WTC11 (cell line): ENCODE measurements around the gene MON2.

Source experiments
- CBFB ChIP-seq: sonication (generic); formaldehyde crosslinking; IDR thresholded peaks from 2 replicates; pipeline ENCODE4 v1.8.1; 2022; ENCODE audit warnings: mild to moderate bottlenecking, low read depth, missing genetic modification reagents
- NR2C2 ChIP-seq: sonication (generic); formaldehyde crosslinking; IDR thresholded peaks from 2 replicates; pipeline ENCODE4 v1.8.0; 2022; ENCODE audit warnings: mild to moderate bottlenecking, missing genetic modification reagents
- OVOL2 ChIP-seq: fragments of 250-450 bp; sonication (Bioruptor Pico); IDR thresholded peaks from 2 replicates; pipeline ENCODE4 v1.9.0; 2021; ENCODE audit warnings: mild to moderate bottlenecking, borderline replicate concordance
- ZNF121 ChIP-seq: sonication (generic); formaldehyde crosslinking; IDR thresholded peaks from 2 replicates; pipeline ENCODE4 v1.8.0; 2023; ENCODE audit warnings: missing genetic modification reagents
- TF ChIP-seq, protein P1 (sequence below): fragments of 200-600 bp; IDR thresholded peaks from 2 replicates; pipeline ENCODE4 v1.8.0; 2022; ENCODE audit warnings: antibody characterized with exemption
- TF ChIP-seq, protein P2 (sequence below): sonication (generic); formaldehyde crosslinking; IDR thresholded peaks from 2 replicates; pipeline ENCODE4 v1.8.0; 2022; ENCODE audit warnings: mild to moderate bottlenecking, missing genetic modification reagents

DNA sequence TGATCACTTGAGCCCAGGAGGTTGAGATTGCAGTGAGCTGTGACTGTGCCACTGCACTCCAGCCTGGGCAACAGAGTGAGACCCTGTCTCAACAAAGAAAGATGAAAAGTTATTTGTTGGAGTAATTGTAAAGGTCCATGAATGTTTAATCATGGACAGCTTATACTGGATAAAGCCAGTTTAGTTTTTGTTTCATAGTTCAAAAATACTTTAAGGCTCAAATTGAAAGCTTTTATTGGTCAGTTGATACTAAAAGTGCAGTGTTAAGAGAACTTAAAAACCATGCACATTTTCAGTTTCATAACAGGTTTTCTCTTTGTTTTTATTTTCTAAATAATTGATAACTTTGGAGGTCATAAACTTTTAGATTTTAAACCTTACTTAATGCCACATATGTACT lies 108.4 kb downstream of the MON2 start:
- TF ChIP-seq, protein P1, sequence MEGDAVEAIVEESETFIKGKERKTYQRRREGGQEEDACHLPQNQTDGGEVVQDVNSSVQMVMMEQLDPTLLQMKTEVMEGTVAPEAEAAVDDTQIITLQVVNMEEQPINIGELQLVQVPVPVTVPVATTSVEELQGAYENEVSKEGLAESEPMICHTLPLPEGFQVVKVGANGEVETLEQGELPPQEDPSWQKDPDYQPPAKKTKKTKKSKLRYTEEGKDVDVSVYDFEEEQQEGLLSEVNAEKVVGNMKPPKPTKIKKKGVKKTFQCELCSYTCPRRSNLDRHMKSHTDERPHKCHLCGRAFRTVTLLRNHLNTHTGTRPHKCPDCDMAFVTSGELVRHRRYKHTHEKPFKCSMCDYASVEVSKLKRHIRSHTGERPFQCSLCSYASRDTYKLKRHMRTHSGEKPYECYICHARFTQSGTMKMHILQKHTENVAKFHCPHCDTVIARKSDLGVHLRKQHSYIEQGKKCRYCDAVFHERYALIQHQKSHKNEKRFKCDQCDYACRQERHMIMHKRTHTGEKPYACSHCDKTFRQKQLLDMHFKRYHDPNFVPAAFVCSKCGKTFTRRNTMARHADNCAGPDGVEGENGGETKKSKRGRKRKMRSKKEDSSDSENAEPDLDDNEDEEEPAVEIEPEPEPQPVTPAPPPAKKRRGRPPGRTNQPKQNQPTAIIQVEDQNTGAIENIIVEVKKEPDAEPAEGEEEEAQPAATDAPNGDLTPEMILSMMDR: no peak
- TF ChIP-seq, protein P2, sequence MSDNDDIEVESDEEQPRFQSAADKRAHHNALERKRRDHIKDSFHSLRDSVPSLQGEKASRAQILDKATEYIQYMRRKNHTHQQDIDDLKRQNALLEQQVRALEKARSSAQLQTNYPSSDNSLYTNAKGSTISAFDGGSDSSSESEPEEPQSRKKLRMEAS (CRISPR knock-in tag): no peak
- TF ChIP-seq OVOL2 (CRISPR knock-in tag): no peak
- TF ChIP-seq ZNF121: no peak
- TF ChIP-seq CBFB (CRISPR knock-in tag): no peak
- TF ChIP-seq NR2C2 (CRISPR knock-in tag): no peak
